AG04449 (cell line): ENCODE results near the gene GNL2.
"Not testable (repeated sequence)": the region's sequence is repeated elsewhere in the genome, so short reads cannot be mapped to it uniquely, and the experiment has no call there.

ENCODE experiments used
- CTCF ChIA-PET: fragments of 350-600 bp; formaldehyde crosslinking; extraction: SDS; loops from one replicate; lab custom pipeline; 2021; ENCODE audit warnings: antibody characterized with exemption; lab: Yijun Ruan, JAX
- POLR2A ChIA-PET: fragments of 400-600, 350-600 bp; formaldehyde crosslinking; extraction: SDS; loops from one replicate; lab custom pipeline; 2020; ENCODE audit warnings: antibody characterized with exemption, inconsistent platforms; lab: Yijun Ruan, JAX
- DNase-seq: peaks from one replicate; pipeline ENCODE4 v3.0.0-alpha.2; 2010; ENCODE audit warnings: low read depth, low spot score
- H3K4me3 ChIP-seq: 2 replicates; pipeline ENCODE4 v1.5.1; 2011; ENCODE audit warnings: low read depth, mild to moderate bottlenecking, control low read depth, low read length
- CTCF ChIP-seq: IDR thresholded peaks from one replicate; pipeline ENCODE4 v1.5.1; 2011; ENCODE audit warnings: mild to moderate bottlenecking, moderate library complexity, low read length, control low read depth, inconsistent platforms; ENCODE audit not compliant: insufficient read depth; ENCODE audit errors: missing control alignments

Gene GNL2

GRCh38 chr1:37533317-37534093 lies 62.2 kb downstream of the GNL2 start:
- no peak for TF ChIP-seq CTCF
- ChIA-PET POLR2A (no interaction called here), CTCF (interaction anchor here (1.0 to 2.9 kb wide), 2 partner anchors 14 to 19 kb away, joined by 3 to 17 read pairs; partner anchors contain the start of gene MEAF6)
- no peak overlapping the region for H3K4me3 ChIP-seq
- no peak for DNase-seq

- DNase-seq, POLR2A ChIA-PET, H3K4me3 ChIP-seq: not testable (repeated sequence)
- CTCF ChIA-PET: interaction anchor here (2.9 kb wide), 1 partner anchor 18 kb away, joined by 17 read pairs; the partner anchor contains the start of gene MEAF6
Observed at GRCh38 chr1:37532418-37533156, 63.1 kb downstream of the GNL2 start.

- CTCF ChIA-PET: interaction anchor here (1.5 kb wide), 1 partner anchor 15 kb away, joined by 9 read pairs; the partner anchor contains the start of gene MEAF6
- DNase-seq, POLR2A ChIA-PET, H3K4me3 ChIP-seq: not testable (repeated sequence)
Observed at GRCh38 chr1:37529888-37530287, 65.8 kb downstream of the GNL2 start.

- no peak for DNase-seq
- no peak for TF ChIP-seq CTCF
- H3K4me3 ChIP-seq: no peak overlapping the region
- ChIA-PET POLR2A (no interaction called here), CTCF (interaction anchor here (1.0 kb wide), 1 partner anchor 14 kb away, joined by 3 read pairs; no protein-coding TSS in a partner anchor)
Observed at GRCh38 chr1:37519613-37520012, 76.1 kb downstream of the GNL2 start.

GRCh38 chr1:37518929-37519328 lies 76.8 kb downstream of the GNL2 start:
- H3K4me3 ChIP-seq, POLR2A ChIA-PET, DNase-seq: not testable (repeated sequence)
- CTCF ChIA-PET: interaction anchor here (1.0 kb wide), 1 partner anchor 15 kb away, joined by 3 read pairs; no protein-coding TSS in a partner anchor

- CTCF ChIA-PET, DNase-seq, H3K4me3 ChIP-seq, POLR2A ChIA-PET: not testable (repeated sequence)
Observed at GRCh38 chr1:37518241-37518640, 77.5 kb downstream of the GNL2 start.

GRCh38 chr1:37517569-37517968 lies 78.2 kb downstream of the GNL2 start:
- H3K4me3 ChIP-seq: no peak overlapping the region
- no peak for DNase-seq
- TF ChIP-seq CTCF: no peak
- ChIA-PET POLR2A (no interaction called here), CTCF (no interaction called here)
